Gastrocnemius medialis (tissue), 4 donors: ENCODE results near the gene ZNF280D.

ENCODE experiments used
- POLR2A ChIP-seq, 2 donors: fragments of 450-650 bp; IDR thresholded peaks; one replicate each; pipeline ENCODE4 v1.6.1; 2017; ENCODE audit warnings: antibody characterized with exemption in 2 of 2, mild to moderate bottlenecking in 2 of 2, moderate library complexity in 2 of 2
- TF ChIP-seq, protein P1 (sequence below), 5 experiments: fragments of 450-650 bp in 3 of 5; fragments of 200-600 bp in 2 of 5; sonication (generic) in 2 of 5; IDR thresholded peaks in 4 of 5; conservative IDR thresholded peaks in 1 of 5; 1 replicate in 4 of 5; 2 replicates in 1 of 5; pipeline ENCODE4 v1.5.1; 2016 to 2019; ENCODE audit warnings: antibody characterized with exemption in 5 of 5, mild to moderate bottlenecking in 3 of 5, moderate library complexity in 3 of 5

- TF ChIP-seq, protein P1, sequence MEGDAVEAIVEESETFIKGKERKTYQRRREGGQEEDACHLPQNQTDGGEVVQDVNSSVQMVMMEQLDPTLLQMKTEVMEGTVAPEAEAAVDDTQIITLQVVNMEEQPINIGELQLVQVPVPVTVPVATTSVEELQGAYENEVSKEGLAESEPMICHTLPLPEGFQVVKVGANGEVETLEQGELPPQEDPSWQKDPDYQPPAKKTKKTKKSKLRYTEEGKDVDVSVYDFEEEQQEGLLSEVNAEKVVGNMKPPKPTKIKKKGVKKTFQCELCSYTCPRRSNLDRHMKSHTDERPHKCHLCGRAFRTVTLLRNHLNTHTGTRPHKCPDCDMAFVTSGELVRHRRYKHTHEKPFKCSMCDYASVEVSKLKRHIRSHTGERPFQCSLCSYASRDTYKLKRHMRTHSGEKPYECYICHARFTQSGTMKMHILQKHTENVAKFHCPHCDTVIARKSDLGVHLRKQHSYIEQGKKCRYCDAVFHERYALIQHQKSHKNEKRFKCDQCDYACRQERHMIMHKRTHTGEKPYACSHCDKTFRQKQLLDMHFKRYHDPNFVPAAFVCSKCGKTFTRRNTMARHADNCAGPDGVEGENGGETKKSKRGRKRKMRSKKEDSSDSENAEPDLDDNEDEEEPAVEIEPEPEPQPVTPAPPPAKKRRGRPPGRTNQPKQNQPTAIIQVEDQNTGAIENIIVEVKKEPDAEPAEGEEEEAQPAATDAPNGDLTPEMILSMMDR (IDR thresholded peaks at IDR 0.05 in 4 of 5, conservative IDR thresholded peaks at IDR 0.05 in 1 of 5): no peak
- no peak for TF ChIP-seq POLR2A (IDR thresholded peaks at IDR 0.05)
These were observed 14.2 kb downstream of the ZNF280D start for GRCh38 chr15:56719021-56719612.
